BLaER1 (cell line): ENCODE measurements around the gene NDRG3.
A peak's percentile ranks its signal among the peaks of the same experiment; 100 is the strongest.

Experiments used
- H3K27ac ChIP-seq: shearing (Covaris generic); formaldehyde crosslinking; 2 replicates; pipeline ENCODE4 v1.8.1; 2022
- H3K27me3 ChIP-seq: shearing (Covaris generic); formaldehyde crosslinking; 2 replicates; pipeline ENCODE4 v1.8.1; 2022
- H3K36me3 ChIP-seq: shearing (Covaris generic); formaldehyde crosslinking; 2 replicates; pipeline ENCODE4 v1.8.1; 2022
- H3K4me1 ChIP-seq: shearing (Covaris generic); formaldehyde crosslinking; 2 replicates; pipeline ENCODE4 v1.8.1; 2022
- H3K4me2 ChIP-seq: shearing (Covaris generic); formaldehyde crosslinking; 2 replicates; pipeline ENCODE4 v1.8.1; 2022
- H3K4me3 ChIP-seq: shearing (Covaris generic); formaldehyde crosslinking; 2 replicates; pipeline ENCODE4 v1.8.1; 2022
- H3K9ac ChIP-seq: shearing (Covaris generic); formaldehyde crosslinking; 2 replicates; pipeline ENCODE4 v1.8.1; 2022
- H3K9me3 ChIP-seq: shearing (Covaris generic); formaldehyde crosslinking; 2 replicates; pipeline ENCODE4 v1.8.1; 2022
- H4K20me1 ChIP-seq: shearing (Covaris generic); formaldehyde crosslinking; 2 replicates; pipeline ENCODE4 v1.8.1; 2022
- Cebpa-rat ChIP-seq: shearing (Covaris generic); IDR thresholded peaks from 2 replicates; pipeline ENCODE4 v1.8.1; 2022

Gene NDRG3

GRCh38 chr20:36634342-36634741 is 111.5 kb downstream of the NDRG3 start:
- Histone ChIP-seq H3K36me3 (no peaks in the 10 kb centered on the region), H3K4me1 (peaks cover 29% of the 10 kb centered on the region), H3K9me3 (no peaks in the 10 kb centered on the region), H3K27ac (no peak overlapping the region), H3K9ac (no peak overlapping the region), H4K20me1 (no peaks in the 10 kb centered on the region), H3K27me3 (no peaks in the 10 kb centered on the region), H3K4me2 (no peak overlapping the region), H3K4me3 (no peak overlapping the region)
- no peak for TF ChIP-seq Cebpa-rat

- Histone ChIP-seq H3K4me3 (no peak overlapping the region), H4K20me1 (no peaks in the 10 kb centered on the region), H3K4me1 (peaks cover 36% of the 10 kb centered on the region), H3K27me3 (no peaks in the 10 kb centered on the region), H3K36me3 (no peaks in the 10 kb centered on the region), H3K9ac (no peak overlapping the region), H3K27ac (no peak overlapping the region), H3K4me2 (no peak overlapping the region), H3K9me3 (no peaks in the 10 kb centered on the region)
- TF ChIP-seq Cebpa-rat = no peak
Observed at GRCh38 chr20:36633285-36633772, 112.6 kb downstream of the NDRG3 start.

- Histone ChIP-seq H3K9ac (no peak overlapping the region), H3K36me3 (no peaks in the 10 kb centered on the region), H3K4me2 (no peak overlapping the region), H3K9me3 (no peaks in the 10 kb centered on the region), H3K27ac (no peak overlapping the region), H3K27me3 (no peaks in the 10 kb centered on the region), H3K4me3 (no peak overlapping the region), H3K4me1 (peaks cover 36% of the 10 kb centered on the region), H4K20me1 (no peaks in the 10 kb centered on the region)
- TF ChIP-seq Cebpa-rat = no peak
Observed at GRCh38 chr20:36632487-36633284, 113.2 kb downstream of the NDRG3 start.

DNA sequence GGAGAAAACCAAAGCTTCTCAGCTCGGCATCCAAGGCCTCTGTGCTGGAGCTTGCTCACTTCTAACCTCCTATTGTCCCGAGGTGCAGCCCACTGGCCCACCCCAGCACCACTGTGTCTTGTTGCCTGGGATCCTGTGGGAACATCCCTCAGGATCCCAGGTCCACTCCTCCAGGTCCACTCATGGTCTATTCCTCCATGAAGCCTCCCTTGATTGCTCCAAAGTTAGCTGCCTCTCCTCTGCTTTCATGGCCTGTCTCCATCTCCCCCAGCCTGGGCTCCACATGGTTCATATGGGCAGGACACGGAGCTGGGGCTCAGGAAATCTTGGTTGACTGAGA is 113.8 kb downstream of the NDRG3 start:
- no peak for TF ChIP-seq Cebpa-rat
- H3K4me3 ChIP-seq = no peak overlapping the region
- no peak overlapping the region for H3K4me2 ChIP-seq
- H3K27me3 ChIP-seq = no peaks in the 10 kb centered on the region
- no peaks in the 10 kb centered on the region for H3K9me3 ChIP-seq
- peaks cover 36% of the 10 kb centered on the region for H3K4me1 ChIP-seq
- no peaks in the 10 kb centered on the region for H3K36me3 ChIP-seq
- H3K9ac ChIP-seq = no peak overlapping the region
- H4K20me1 ChIP-seq = no peaks in the 10 kb centered on the region
- H3K27ac ChIP-seq = no peak overlapping the region

GRCh38 chr20:36631646-36632045 is 114.2 kb downstream of the NDRG3 start:
- Histone ChIP-seq H3K9ac (no peak overlapping the region), H3K27me3 (no peaks in the 10 kb centered on the region), H3K9me3 (no peaks in the 10 kb centered on the region), H3K4me3 (no peak overlapping the region), H4K20me1 (no peaks in the 10 kb centered on the region), H3K27ac (0 out of 2 replicates have a peak overlapping the region, but pooled peaks have one; percentile 26), H3K4me2 (no peak overlapping the region), H3K36me3 (no peaks in the 10 kb centered on the region), H3K4me1 (peaks cover 36% of the 10 kb centered on the region)
- TF ChIP-seq Cebpa-rat = no peak

DNA sequence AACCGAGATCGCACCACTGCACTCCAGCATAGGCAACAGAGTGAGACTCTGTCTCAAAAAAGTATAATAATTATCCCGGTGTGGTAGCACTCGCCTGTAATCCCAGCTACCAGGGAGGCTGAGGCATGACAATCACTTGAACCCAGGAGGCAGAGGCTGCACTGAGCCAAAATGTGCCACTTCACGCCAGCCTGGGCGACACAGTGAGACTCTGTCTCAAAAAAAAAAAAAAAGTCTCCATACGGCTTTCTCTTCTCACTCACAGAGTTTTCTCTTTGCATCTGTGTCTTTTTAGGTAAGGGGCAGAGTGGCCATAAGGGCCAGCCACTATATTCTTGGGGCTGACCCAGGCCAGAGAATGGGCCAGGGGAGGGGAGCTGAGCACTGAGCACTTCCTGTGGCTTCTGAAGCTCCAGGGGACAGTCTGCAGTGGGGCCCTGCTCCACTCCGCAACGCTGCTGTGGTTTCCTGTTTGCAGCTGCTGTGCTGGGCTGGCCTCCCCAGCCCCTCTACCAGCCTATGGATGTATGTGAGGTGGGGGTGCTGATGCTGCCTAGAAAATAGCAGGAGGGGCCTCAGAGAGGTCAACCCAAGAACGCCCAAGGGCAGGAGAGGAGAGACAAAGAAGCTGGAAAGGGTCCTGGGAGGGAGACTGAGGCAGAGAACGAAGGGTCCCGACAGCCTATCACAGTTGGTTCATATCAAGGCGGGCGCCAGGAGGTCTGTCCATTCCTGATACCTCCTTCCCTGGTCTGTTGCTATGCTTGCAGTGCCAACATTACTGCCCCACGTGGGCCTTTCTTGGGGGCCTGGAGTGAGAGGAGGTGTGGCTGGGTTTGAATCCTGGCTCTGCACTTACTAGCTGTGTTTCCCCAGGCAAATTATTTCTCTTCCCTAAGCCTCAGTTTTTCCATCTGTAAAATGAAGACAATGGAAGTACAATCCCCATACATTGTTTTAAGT is 115.9 kb downstream of the NDRG3 start:
- Histone ChIP-seq H3K27ac (peak overlapping the region; percentile 72), H3K9ac (peak overlapping the region; percentile 5; the same call in 1 of the 2 replicates), H3K4me2 (peak overlapping the region; percentile 88), H3K36me3 (no peaks in the 10 kb centered on the region), H3K4me3 (no peak overlapping the region), H3K4me1 (peaks cover 30% of the 10 kb centered on the region), H3K9me3 (no peaks in the 10 kb centered on the region), H4K20me1 (no peaks in the 10 kb centered on the region), H3K27me3 (no peaks in the 10 kb centered on the region)
- TF ChIP-seq Cebpa-rat = no peak

- TF ChIP-seq Cebpa-rat = no peak
Observed at GRCh38 chr20:36628076-36628475, 117.8 kb downstream of the NDRG3 start.

DNA sequence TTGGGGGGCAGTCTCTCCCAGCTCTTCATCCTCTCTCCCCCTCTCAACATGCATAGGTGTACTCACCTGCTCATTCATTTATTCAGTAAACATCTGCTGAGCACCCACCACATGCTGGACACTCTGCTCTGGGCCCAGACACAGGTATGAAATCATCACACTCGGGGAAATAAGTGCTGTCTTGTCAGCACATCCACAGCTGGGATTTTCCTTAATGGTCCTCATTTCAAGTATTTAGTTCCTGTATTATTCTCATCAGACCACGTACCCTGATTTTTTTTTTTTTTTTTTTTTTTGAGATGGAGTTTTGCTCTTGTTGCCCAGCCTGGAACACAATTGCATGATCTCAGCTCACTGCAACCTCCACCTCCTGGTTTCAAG is 121.0 kb downstream of the NDRG3 start:
- no peak for TF ChIP-seq Cebpa-rat
- Histone ChIP-seq H3K9ac (no peak overlapping the region), H3K4me1 (peaks cover 13% of the 10 kb centered on the region), H3K9me3 (no peaks in the 10 kb centered on the region), H4K20me1 (no peaks in the 10 kb centered on the region), H3K36me3 (no peaks in the 10 kb centered on the region), H3K4me3 (no peak overlapping the region), H3K27me3 (no peaks in the 10 kb centered on the region), H3K27ac (no peak overlapping the region), H3K4me2 (no peak overlapping the region)

More at GRCh38 chr20:36628076-36628475, 117.8 kb downstream of the NDRG3 start:
- H3K9ac ChIP-seq = no peak overlapping the region
- no peak overlapping the region for H3K4me2 ChIP-seq
- H4K20me1 ChIP-seq = no peaks in the 10 kb centered on the region
- H3K4me3 ChIP-seq = no peak overlapping the region
- H3K27ac ChIP-seq = no peak overlapping the region
- H3K27me3 ChIP-seq = no peaks in the 10 kb centered on the region
- peaks cover 30% of the 10 kb centered on the region for H3K4me1 ChIP-seq
- no peaks in the 10 kb centered on the region for H3K36me3 ChIP-seq
- H3K9me3 ChIP-seq = no peaks in the 10 kb centered on the region

- no peaks in the 10 kb centered on the region for H4K20me1 ChIP-seq
- H3K4me3 ChIP-seq = no peak overlapping the region
- no peaks in the 10 kb centered on the region for H3K9me3 ChIP-seq
- no peak overlapping the region for H3K4me2 ChIP-seq
- H3K27ac ChIP-seq = no peak overlapping the region
- H3K36me3 ChIP-seq = no peaks in the 10 kb centered on the region
- no peak for TF ChIP-seq Cebpa-rat
- no peaks in the 10 kb centered on the region for H3K27me3 ChIP-seq
- H3K9ac ChIP-seq = no peak overlapping the region
- peaks cover 7% of the 10 kb centered on the region for H3K4me1 ChIP-seq
Observed at GRCh38 chr20:36624068-36624943, 121.6 kb downstream of the NDRG3 start.
